ENCODE results near the gene TMC3. TPM values are rescaled to one million over a fixed set of nuclear protein-coding genes. Genes with fewer than 3 reads are reported as not detected.

TMC3 gene
- total RNA-seq, 4 donors from 2014 or later: 0.16 to 0.81 (median 0.36) TPM

Other genes starting within 250 kb of the TMC3 start
- under 1 TPM in 2 of 4 donors, not detected in 2; 0.40 to 0.57 TPM for gene CFAP161, start 239.9 kb downstream of the TMC3 start, total RNA-seq
- 10 to 100 TPM; 15.0 to 35.2 (median 23.6) TPM for gene IL16, start 177.3 kb downstream of the TMC3 start, total RNA-seq
- 1 to 10 TPM; 1.3 to 6.7 (median 4.1) TPM for gene STARD5, start 50.1 kb downstream of the TMC3 start, total RNA-seq